Spleen (tissue), 11 donors: ENCODE results near the gene ARHGAP11A. TPM values are rescaled to one million over a fixed set of nuclear protein-coding genes. Genes with fewer than 3 reads are reported as not detected.

Experiments used
- DNase-seq: peaks from one replicate; pipeline ENCODE4 v3.0.0-alpha.2; 2020
- H3K27ac ChIP-seq, 8 donors: fragments of 200-600 bp; sonication (generic) in 7 of 8; 1 replicate in 4 of 8; 2 replicates in 4 of 8; pipeline versions ENCODE4 v1.5.0 to v1.8.0; 2016 to 2021; ENCODE audit warnings: inconsistent platforms in 4 of 8, mild to moderate bottlenecking in 4 of 8, moderate library complexity in 1 of 8
- H3K27me3 ChIP-seq, 7 donors: fragments of 200-600 bp; sonication (generic) in 6 of 7; replicated peaks in 1 of 7; 1 replicate in 4 of 7; 2 replicates in 3 of 7; pipeline versions ENCODE4 v1.5.0 to v1.8.0; 2016 to 2021; ENCODE audit warnings: inconsistent platforms in 3 of 7, mild to moderate bottlenecking in 1 of 7
- H3K36me3 ChIP-seq, 6 donors: fragments of 200-600 bp; sonication (generic) in 5 of 6; 1 replicate in 4 of 6; 2 replicates in 2 of 6; pipeline versions ENCODE4 v1.5.0 to v1.8.0; 2016 to 2021; ENCODE audit warnings: inconsistent platforms in 2 of 6
- H3K4me1 ChIP-seq, 6 donors: fragments of 200-600 bp; sonication (generic) in 5 of 6; 1 replicate in 3 of 6; 2 replicates in 3 of 6; pipeline versions ENCODE4 v1.5.0 to v1.8.0; 2016 to 2021; ENCODE audit warnings: inconsistent platforms in 3 of 6
- H3K4me3 ChIP-seq, 8 donors: fragments of 200-600 bp; sonication (generic) in 7 of 8; 1 replicate in 4 of 8; 2 replicates in 4 of 8; pipeline versions ENCODE4 v1.5.0 to v1.8.0; 2016 to 2021; ENCODE audit warnings: inconsistent platforms in 4 of 8, mild to moderate bottlenecking in 4 of 8, moderate library complexity in 2 of 8
- H3K9me3 ChIP-seq, 8 donors: fragments of 200-600 bp; sonication (generic) in 7 of 8; 1 replicate in 4 of 8; 2 replicates in 4 of 8; pipeline versions ENCODE4 v1.5.0 to v1.8.0; 2016 to 2021; ENCODE audit warnings: inconsistent platforms in 4 of 8
- POLR2A ChIP-seq, 3 donors: fragments of 450-650 bp; IDR thresholded peaks; one replicate each; pipeline ENCODE4 v1.5.1; 2017; ENCODE audit warnings: antibody characterized with exemption in 3 of 3, mild to moderate bottlenecking in 1 of 3
- POLR2AphosphoS5 ChIP-seq, 3 donors: sonication (generic); formaldehyde crosslinking; IDR thresholded peaks; one replicate each; pipeline ENCODE4 v1.5.1; 2017; ENCODE audit warnings: antibody characterized with exemption in 3 of 3
- WGBS, 5 donors: extraction: QIAGEN DNeasy Blood & Tissue Kit in 3 of 5; methylation state at CpG; one replicate each; pipeline versions ENCODE4 v1.1.5 to v1.1.7; 2013 to 2018; 5-methylcytosine and 5-hydroxymethylcytosine counted together
- intact Hi-C: fragments of 100-400 bp; cut with DNase I; formaldehyde crosslinking; loops from one replicate; pipeline ENCODE4 v1.15.0; 2023; ENCODE audit warnings: low total_unique reads
- polyA plus RNA-seq, 3 donors: library from polyadenylated mRNA; stranded (reverse); fragments of 200-250 nt; gene quantifications; one replicate each; pipeline ENCODE4 v1.2.1, GENCODE V29; 2013
- total RNA-seq, 7 donors: library from RNA; depleted of rRNA in 3 of 7; stranded (reverse); fragments of >200 nt in 3 of 7; fragmentation: NEBNext Ultra II Directional in 4 of 7; extraction: Animal tissue kit (Norgen Biotek cat#: 25700) in 4 of 7; gene quantifications; one replicate each; pipeline versions ENCODE4 v1.1.0 to v1.2.1, GENCODE V29; 2016 to 2021
- TF ChIP-seq, protein P1 (sequence below), 11 experiments: fragments of 200-600 bp in 7 of 11; fragments of 450-650 bp in 4 of 11; sonication (generic) in 4 of 11; IDR thresholded peaks in 8 of 11; conservative IDR thresholded peaks in 3 of 11; 1 replicate in 7 of 11; 2 replicates in 4 of 11; pipeline versions ENCODE4 v1.4.0 to v1.8.0; 2016 to 2021; ENCODE audit warnings: antibody characterized with exemption in 11 of 11, inconsistent platforms in 4 of 11, mild to moderate bottlenecking in 1 of 11
- donor health status: healthy with polysubstance abuse.
- donor health status: DM: no; HTN: no; CAD: no; lungs with moderate emphysema.
- donor health status: DM: no; HTN: no; CAD: no.
- donor health status: Bipolar disorder and iron deficiency.
- donor health status: healthy.
- donor health status: DM: no; HTN: no; CAD: no.
- donor health status: DM: yes; HTN: yes; CAD: no.

Gene ARHGAP11A
- total and polyA plus RNA-seq, 10 donors: 1.1 to 9.5 (median 5.6) TPM

DNA sequence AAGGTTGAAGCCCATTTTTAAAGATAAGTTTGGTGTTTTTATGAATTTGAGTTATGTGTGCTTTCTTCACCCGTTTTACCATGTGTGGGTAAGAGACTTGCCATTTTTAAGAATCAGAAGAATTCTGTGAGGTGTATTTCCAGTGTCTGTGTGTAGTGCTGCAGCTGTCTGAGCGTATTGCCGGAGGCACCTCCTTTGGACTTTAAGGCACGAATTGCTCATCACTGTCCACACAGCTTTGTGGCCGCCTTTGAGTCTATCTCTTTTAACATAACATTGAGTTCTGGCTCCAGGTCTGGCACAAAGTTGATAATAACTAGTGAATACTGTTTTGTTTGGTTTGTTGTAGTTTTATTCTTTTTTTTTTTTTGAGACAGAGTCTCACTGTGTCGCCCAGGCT, 52.0 kb downstream of the ARHGAP11A start:
- intact Hi-C loops: no loop called here
- TF ChIP-seq POLR2AphosphoS5 (IDR thresholded peaks at IDR 0.05) (no peak), POLR2A (IDR thresholded peaks at IDR 0.05) (no peak)
- TF ChIP-seq, protein P1, sequence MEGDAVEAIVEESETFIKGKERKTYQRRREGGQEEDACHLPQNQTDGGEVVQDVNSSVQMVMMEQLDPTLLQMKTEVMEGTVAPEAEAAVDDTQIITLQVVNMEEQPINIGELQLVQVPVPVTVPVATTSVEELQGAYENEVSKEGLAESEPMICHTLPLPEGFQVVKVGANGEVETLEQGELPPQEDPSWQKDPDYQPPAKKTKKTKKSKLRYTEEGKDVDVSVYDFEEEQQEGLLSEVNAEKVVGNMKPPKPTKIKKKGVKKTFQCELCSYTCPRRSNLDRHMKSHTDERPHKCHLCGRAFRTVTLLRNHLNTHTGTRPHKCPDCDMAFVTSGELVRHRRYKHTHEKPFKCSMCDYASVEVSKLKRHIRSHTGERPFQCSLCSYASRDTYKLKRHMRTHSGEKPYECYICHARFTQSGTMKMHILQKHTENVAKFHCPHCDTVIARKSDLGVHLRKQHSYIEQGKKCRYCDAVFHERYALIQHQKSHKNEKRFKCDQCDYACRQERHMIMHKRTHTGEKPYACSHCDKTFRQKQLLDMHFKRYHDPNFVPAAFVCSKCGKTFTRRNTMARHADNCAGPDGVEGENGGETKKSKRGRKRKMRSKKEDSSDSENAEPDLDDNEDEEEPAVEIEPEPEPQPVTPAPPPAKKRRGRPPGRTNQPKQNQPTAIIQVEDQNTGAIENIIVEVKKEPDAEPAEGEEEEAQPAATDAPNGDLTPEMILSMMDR (IDR thresholded peaks at IDR 0.05 in 8 of 11, conservative IDR thresholded peaks at IDR 0.05 in 3 of 11): no peak
- WGBS, 5 donors: 92 to 98% (median 97%) methylated on average over 6 of the region's 6 CpGs
- Histone ChIP-seq H3K36me3 (no peaks in the 10 kb centered on the region), H3K9me3 (no peaks in the 10 kb centered on the region), H3K27me3 (no peaks in the 10 kb centered on the region), H3K27ac (no peak overlapping the region), H3K4me1 (no peaks in the 10 kb centered on the region), H3K4me3 (no peak overlapping the region)
- DNase-seq: no peak

DNA sequence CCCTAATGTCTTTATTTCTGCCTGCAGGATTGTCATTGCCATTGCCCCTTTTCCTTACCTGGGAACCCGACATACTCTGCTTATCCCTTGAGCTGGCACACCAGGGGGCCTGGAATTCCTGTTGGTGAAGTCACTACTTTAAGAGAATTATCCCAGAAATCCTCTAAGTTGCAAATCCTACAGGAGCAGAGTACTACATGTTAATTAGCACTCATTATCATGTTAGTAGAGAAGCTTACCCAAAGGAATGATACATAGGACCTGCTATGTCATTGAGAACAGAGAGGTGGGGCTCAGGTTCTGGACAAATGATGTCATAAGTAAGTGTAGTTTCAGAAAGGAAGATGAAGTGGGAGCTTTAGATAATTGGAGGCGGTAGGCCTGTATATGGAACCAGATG, 53.6 kb downstream of the ARHGAP11A start:
- intact Hi-C loops: no loop called here

DNA sequence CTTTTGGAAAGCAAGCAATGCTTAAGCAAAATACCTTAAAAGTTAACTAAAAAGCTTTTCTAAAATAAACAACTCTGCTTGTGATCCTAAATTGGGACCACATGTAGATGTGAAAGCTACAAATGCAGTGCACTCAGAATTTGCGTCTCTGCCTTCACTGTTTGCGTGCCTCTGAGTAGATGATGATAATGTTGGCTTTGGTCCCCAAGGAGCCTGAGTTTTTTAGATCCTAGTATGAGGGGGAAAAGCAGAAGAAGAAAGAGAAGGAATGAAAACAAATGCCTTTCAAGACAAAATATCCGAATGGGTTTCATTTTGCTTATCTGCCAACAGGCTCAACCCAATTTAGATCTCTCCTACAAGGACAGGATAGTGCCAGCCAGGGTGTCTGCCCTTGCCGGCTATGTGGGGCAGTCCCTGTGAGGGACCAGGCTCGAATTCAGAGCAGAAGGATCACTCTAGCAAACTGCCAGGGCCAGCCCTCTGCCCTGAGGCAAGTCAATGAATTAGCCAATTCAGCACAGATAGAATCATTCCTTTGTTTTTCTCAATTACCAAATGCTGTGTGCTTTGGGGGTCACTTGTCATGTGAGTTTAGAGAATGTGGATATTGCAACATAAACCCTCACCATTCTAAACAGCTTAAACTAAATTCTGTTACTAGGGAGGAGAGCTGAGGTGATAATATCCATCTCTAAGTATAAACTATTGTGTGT, 54.8 kb downstream of the ARHGAP11A start:
- 52 to 81% (median 72%) methylated on average over 5 of the region's 5 CpGs for WGBS, 5 donors
- intact Hi-C loops: no loop called here
- H3K9me3 ChIP-seq: no peaks in the 10 kb centered on the region
- no peak overlapping the region for H3K27ac ChIP-seq
- no peaks in the 10 kb centered on the region for H3K4me1 ChIP-seq
- no peak for TF ChIP-seq POLR2AphosphoS5 (IDR thresholded peaks at IDR 0.05)
- TF ChIP-seq, protein P1 (IDR thresholded peaks at IDR 0.05 in 8 of 11, conservative IDR thresholded peaks at IDR 0.05 in 3 of 11): no peak
- TF ChIP-seq POLR2A (IDR thresholded peaks at IDR 0.05): no peak
- no peak overlapping the region for H3K4me3 ChIP-seq
- DNase-seq: no peak
- no peaks in the 10 kb centered on the region for H3K27me3 ChIP-seq
- no peaks in the 10 kb centered on the region for H3K36me3 ChIP-seq

More for the DNA sequence above, 53.6 kb downstream of the ARHGAP11A start:
- no peaks in the 10 kb centered on the region for H3K4me1 ChIP-seq
- H3K9me3 ChIP-seq: no peaks in the 10 kb centered on the region
- no peak for DNase-seq
- 82 to 96% (median 85%) methylated on average over 2 of the region's 2 CpGs for WGBS, 5 donors
- no peak for TF ChIP-seq POLR2AphosphoS5 (IDR thresholded peaks at IDR 0.05)
- no peak for TF ChIP-seq POLR2A (IDR thresholded peaks at IDR 0.05)
- TF ChIP-seq, protein P1 (IDR thresholded peaks at IDR 0.05 in 8 of 11, conservative IDR thresholded peaks at IDR 0.05 in 3 of 11): no peak
- H3K4me3 ChIP-seq: no peak overlapping the region
- H3K36me3 ChIP-seq: no peaks in the 10 kb centered on the region
- H3K27me3 ChIP-seq: no peaks in the 10 kb centered on the region
- H3K27ac ChIP-seq: no peak overlapping the region

DNA sequence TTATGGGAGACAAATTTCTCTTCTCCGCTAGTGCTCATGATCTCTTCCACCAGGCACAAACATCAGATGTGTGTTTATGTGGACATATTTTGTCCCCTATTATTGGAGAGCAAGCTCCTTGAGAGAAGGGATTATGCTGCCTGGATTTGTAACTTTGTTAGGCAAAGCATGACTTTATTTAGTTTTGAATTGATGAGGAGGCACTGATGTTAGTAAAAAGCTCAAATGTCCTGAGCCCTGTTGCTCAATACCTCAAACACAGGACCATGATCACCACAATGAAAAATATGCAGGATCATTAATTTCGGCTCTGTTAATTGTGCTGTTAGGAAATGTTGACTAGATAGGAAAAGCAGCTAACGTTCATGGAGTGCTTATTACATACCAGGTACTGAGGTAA, 55.3 kb downstream of the ARHGAP11A start:
- no peak overlapping the region for H3K4me3 ChIP-seq
- no peak for DNase-seq
- intact Hi-C loops: no loop called here
- no peak for TF ChIP-seq POLR2AphosphoS5 (IDR thresholded peaks at IDR 0.05)
- no peak for TF ChIP-seq POLR2A (IDR thresholded peaks at IDR 0.05)
- TF ChIP-seq, protein P1 (IDR thresholded peaks at IDR 0.05 in 8 of 11, conservative IDR thresholded peaks at IDR 0.05 in 3 of 11): no peak
- H3K4me1 ChIP-seq: no peaks in the 10 kb centered on the region
- H3K36me3 ChIP-seq: no peaks in the 10 kb centered on the region
- H3K27ac ChIP-seq: no peak overlapping the region
- no peaks in the 10 kb centered on the region for H3K27me3 ChIP-seq
- H3K9me3 ChIP-seq: no peaks in the 10 kb centered on the region
- WGBS, 5 donors: 84 to 95% (median 91%) methylated on average over 3 of the region's 3 CpGs
